Large intestine (tissue), 12 donors: Measurements from ENCODE around the gene FAM110A. TPM values are rescaled to one million over a fixed set of nuclear protein-coding genes. Genes with fewer than 3 reads are reported as not detected.
"Not testable (repeated sequence)": the region's sequence is repeated elsewhere in the genome, so short reads cannot be mapped to it uniquely, and the experiment has no call there.

Source experiments
- DNase-seq, 2 donors: peaks; one replicate each; pipeline versions ENCODE4 v3.0.0 to v3.0.0-alpha.2; 2013
- H3K27ac ChIP-seq: one replicate; pipeline ENCODE4 v1.5.1; 2013; ENCODE audit warnings: low read length
- H3K27me3 ChIP-seq: 2 replicates; pipeline ENCODE4 v1.6.1; 2013; ENCODE audit warnings: low read length; ENCODE audit not compliant: control insufficient read depth, insufficient read depth
- H3K36me3 ChIP-seq: 2 replicates; pipeline ENCODE4 v1.6.1; 2013; ENCODE audit warnings: low read length; ENCODE audit not compliant: control insufficient read depth, insufficient read depth
- H3K4me1 ChIP-seq: one replicate; pipeline ENCODE4 v1.6.1; 2013; ENCODE audit warnings: low read length; ENCODE audit not compliant: control insufficient read depth, insufficient read depth
- H3K4me3 ChIP-seq: one replicate; pipeline ENCODE4 v1.5.1; 2013; ENCODE audit warnings: low read length
- H3K9me3 ChIP-seq: one replicate; pipeline ENCODE4 v1.6.1; 2013; ENCODE audit warnings: mild to moderate bottlenecking, low read depth, low read length, moderate library complexity; ENCODE audit not compliant: control insufficient read depth
- WGBS: methylation state at CpG from one replicate; pipeline ENCODE4 v1.1.5; 2013; ENCODE audit warnings: low lambda C conversion rate; ENCODE audit not compliant: insufficient coverage; 5-methylcytosine and 5-hydroxymethylcytosine counted together
- long read RNA-seq, 11 donors: transcript quantifications; one replicate each; lab custom pipeline, GENCODE V29; 2026
- polyA plus RNA-seq: library from polyadenylated mRNA; unstranded; fragments of 120-200 nt; gene quantifications from one replicate; pipeline ENCODE4 v1.2.1, GENCODE V29; 2013

The FAM110A gene
- polyA plus RNA-seq = 7.5 TPM
- long read RNA-seq, donor 1, partial matches to known transcripts = 0 of 1 reads
- long read RNA-seq, donor 1, other reads (novel, unspliced or antisense) = 0 of 1 reads
- long read RNA-seq, donor 2, partial matches to known transcripts = 16 of 20 reads
- long read RNA-seq, donor 2, other reads (novel, unspliced or antisense) = 0 of 20 reads
- long read RNA-seq, donor 3, transcript FAM110A-204 (2 exons, 1,809 nt) = major isoform, 6 of 9 reads
- long read RNA-seq, donor 3, partial matches to known transcripts = 0 of 9 reads
- long read RNA-seq, donor 3, other reads (novel, unspliced or antisense) = 0 of 9 reads
- long read RNA-seq, donor 4, partial matches to known transcripts = 0 of 1 reads
- long read RNA-seq, donor 4, other reads (novel, unspliced or antisense) = 0 of 1 reads
- long read RNA-seq, donor 5 = 0 reads
- long read RNA-seq, donor 6, partial matches to known transcripts = 0 of 4 reads
- long read RNA-seq, donor 6, other reads (novel, unspliced or antisense) = 0 of 4 reads
- long read RNA-seq, donor 7 = 0 reads
- long read RNA-seq, donor 8, transcript FAM110A-204 (2 exons, 1,809 nt) = major isoform, 5 of 6 reads
- long read RNA-seq, donor 8, partial matches to known transcripts = 0 of 6 reads
- long read RNA-seq, donor 8, other reads (novel, unspliced or antisense) = 0 of 6 reads
- long read RNA-seq, donor 9, partial matches to known transcripts = 0 of 2 reads
- long read RNA-seq, donor 9, other reads (novel, unspliced or antisense) = 0 of 2 reads
- long read RNA-seq, donor 10, partial matches to known transcripts = 11 of 15 reads
- long read RNA-seq, donor 10, other reads (novel, unspliced or antisense) = 0 of 15 reads
- long read RNA-seq, donor 11 = 0 reads

GRCh38 chr20:833450-834150 lies at the start of gene FAM110A:
FAM110A (plus strand) TSS chr20:833715; CDS start chr20:844805, 11,090 bp downstream.
- Histone ChIP-seq H3K36me3 (no peaks in the 10 kb centered on the region), H3K27ac (peak within 1 kb of the TSS; percentile 48), H3K9me3 (no peaks in the 10 kb centered on the region), H3K4me3 (peak within 1 kb of the TSS; percentile 86), H3K27me3 (no peaks in the 10 kb centered on the region), H3K4me1 (peaks cover 9% of the 10 kb centered on the region)
- DNase-seq = peak; percentile 92 to 96
- WGBS = no CpG with 5 or more reads among the region's 64 CpGs

DNA sequence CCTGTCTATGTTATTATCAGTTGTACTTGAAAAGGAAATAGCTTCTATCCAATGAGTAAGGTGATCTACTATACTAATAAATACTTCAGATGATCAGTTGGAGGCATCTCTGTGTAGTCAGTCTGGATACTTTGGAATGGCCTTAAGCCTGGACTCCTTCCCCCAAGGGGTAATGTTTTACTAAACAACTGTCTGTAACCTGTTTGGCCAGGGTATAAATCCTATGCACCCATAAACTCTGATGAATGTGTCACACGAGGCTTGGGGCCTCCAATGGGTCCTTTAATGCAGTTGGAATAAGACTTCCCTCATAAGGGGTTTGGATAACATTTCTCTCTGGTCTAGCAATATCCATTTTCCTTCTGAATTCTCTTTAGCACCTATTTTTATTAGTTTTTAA lies 45.7 kb upstream of the FAM110A start:
- no CpG with 5 or more reads among the region's 1 CpG for WGBS

GRCh38 chr20:791056-791455 lies 42.5 kb upstream of the FAM110A start:
- no CpG with 5 or more reads among the region's 2 CpGs for WGBS
- peaks cover 17% of the 10 kb centered on the region for H3K9me3 ChIP-seq
- H3K4me1 ChIP-seq = peaks cover 12% of the 10 kb centered on the region
- no peaks in the 10 kb centered on the region for H3K27me3 ChIP-seq
- no peaks in the 10 kb centered on the region for H3K36me3 ChIP-seq
- H3K4me3 ChIP-seq = no peak overlapping the region
- no peak overlapping the region for H3K27ac ChIP-seq
- no peak for DNase-seq

More for the DNA sequence above, 45.7 kb upstream of the FAM110A start:
- DNase-seq = peak; percentile 85 to 92
- H3K9me3 ChIP-seq = peaks cover 17% of the 10 kb centered on the region
- peaks cover 7% of the 10 kb centered on the region for H3K4me1 ChIP-seq
- H3K36me3 ChIP-seq = no peaks in the 10 kb centered on the region
- no peak overlapping the region for H3K4me3 ChIP-seq
- peak overlapping the region; percentile 46 for H3K27ac ChIP-seq
- H3K27me3 ChIP-seq = no peaks in the 10 kb centered on the region

DNA sequence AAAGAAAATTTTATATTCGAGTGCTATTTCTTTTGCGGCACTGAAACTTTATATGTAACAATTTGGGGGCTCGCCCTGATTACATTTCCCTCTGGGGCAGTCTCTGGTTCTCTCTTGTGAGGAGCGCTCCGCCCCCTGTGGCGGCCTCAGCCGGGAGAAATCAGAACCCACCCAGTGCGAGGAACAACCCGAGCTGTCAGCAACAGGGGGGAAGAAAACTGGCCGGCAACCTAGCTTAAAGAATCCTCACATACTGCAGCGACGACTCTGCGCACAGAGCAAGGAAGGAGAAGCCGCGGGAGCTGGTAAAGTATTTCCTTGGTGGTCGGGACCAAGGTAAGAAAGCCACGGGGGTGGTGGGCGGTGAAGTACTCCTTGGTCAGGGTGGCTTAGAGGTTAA lies 41.3 kb upstream of the FAM110A start:
- Histone ChIP-seq H3K27ac (no peak overlapping the region), H3K9me3 (peaks cover 18% of the 10 kb centered on the region), H3K27me3 (no peaks in the 10 kb centered on the region), H3K4me1 (peaks cover 18% of the 10 kb centered on the region), H3K4me3 (no peak overlapping the region), H3K36me3 (no peaks in the 10 kb centered on the region)
- DNase-seq = no peak
- WGBS = no CpG with 5 or more reads among the region's 18 CpGs

DNA sequence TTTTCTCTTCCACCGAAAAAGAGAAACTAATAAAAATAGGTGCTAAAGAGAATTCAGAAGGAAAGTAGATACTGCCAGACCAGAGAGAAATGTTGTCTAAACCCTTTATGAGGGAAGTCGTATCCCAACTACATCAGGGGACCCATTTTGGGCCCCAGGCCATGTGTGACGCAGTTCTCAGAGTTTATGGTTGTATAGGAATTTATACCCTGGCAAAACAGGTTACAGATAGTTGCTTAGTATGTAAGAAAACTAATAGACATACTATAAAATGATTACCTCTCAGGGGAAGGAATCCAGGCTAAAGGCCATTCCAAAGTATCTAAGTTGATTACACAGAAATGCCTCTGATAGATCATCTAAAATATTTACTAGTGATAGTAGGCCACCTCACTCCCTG lies 36.6 kb upstream of the FAM110A start:
- Histone ChIP-seq H3K4me3 (no peak overlapping the region), H3K36me3 (no peaks in the 10 kb centered on the region), H3K27ac (peak overlapping the region; percentile 86), H3K9me3 (peaks cover 10% of the 10 kb centered on the region), H3K4me1 (peaks cover 25% of the 10 kb centered on the region), H3K27me3 (no peaks in the 10 kb centered on the region)
- DNase-seq = peak; percentile 72 to 87
- WGBS = no CpG with 5 or more reads among the region's 3 CpGs

DNA sequence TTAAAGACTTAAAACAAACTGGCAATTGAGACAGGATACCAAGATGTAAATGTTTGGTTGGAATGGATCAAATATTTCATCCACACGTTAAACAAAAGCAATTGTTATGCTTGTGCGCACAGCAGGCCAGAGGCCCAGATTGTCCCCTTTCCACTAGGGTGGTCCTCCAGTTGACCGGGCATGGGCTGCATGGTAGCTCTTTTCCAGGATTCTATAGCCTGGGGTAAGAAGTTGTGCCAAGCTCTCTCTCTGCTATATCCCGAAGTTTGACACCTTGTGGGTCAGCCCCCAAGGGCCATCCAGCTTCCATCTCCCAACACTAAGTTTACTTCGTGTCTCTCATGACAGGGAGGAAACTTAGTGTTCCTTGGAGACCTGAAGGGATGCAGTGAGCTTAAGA lies 34.8 kb upstream of the FAM110A start:
- WGBS = no CpG with 5 or more reads among the region's 5 CpGs
- H3K9me3 ChIP-seq, H3K36me3 ChIP-seq, DNase-seq, H3K4me3 ChIP-seq, H3K27ac ChIP-seq, H3K27me3 ChIP-seq: not testable (repeated sequence)
- peaks cover 25% of the 10 kb centered on the region for H3K4me1 ChIP-seq

DNA sequence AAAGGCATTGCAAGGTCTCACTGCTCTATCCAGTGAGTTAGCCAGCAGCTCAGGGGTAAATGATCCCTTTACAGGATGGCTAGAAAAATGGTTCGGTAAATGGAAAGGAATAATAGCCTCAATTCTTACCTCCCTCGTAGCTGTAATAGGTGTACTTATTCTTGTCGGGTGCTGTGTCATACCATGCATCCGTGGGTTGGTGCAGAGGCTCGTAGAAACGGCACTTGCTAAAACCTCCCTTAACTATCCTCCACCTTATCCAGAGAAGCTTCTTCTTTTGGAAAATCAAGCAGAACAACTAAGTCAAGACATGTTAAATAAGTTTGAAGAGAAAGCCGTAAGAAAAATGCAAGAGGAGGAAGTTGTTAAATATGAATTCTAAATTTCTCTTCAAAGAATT lies 33.5 kb upstream of the FAM110A start:
- H3K36me3 ChIP-seq, H3K9me3 ChIP-seq, DNase-seq, H3K4me3 ChIP-seq, H3K27me3 ChIP-seq, H3K27ac ChIP-seq: not testable (repeated sequence)
- H3K4me1 ChIP-seq = peaks cover 25% of the 10 kb centered on the region
- WGBS = no CpG with 5 or more reads among the region's 7 CpGs

- H3K36me3 ChIP-seq = no peaks in the 10 kb centered on the region
- H3K4me3 ChIP-seq = no peak overlapping the region
- no CpG with 5 or more reads among the region's 3 CpGs for WGBS
- H3K27ac ChIP-seq = no peak overlapping the region
- peaks cover 7% of the 10 kb centered on the region for H3K9me3 ChIP-seq
- no peak for DNase-seq
- no peaks in the 10 kb centered on the region for H3K27me3 ChIP-seq
- peaks cover 14% of the 10 kb centered on the region for H3K4me1 ChIP-seq
These were observed 31.8 kb upstream of the FAM110A start for GRCh38 chr20:801678-802077.

DNA sequence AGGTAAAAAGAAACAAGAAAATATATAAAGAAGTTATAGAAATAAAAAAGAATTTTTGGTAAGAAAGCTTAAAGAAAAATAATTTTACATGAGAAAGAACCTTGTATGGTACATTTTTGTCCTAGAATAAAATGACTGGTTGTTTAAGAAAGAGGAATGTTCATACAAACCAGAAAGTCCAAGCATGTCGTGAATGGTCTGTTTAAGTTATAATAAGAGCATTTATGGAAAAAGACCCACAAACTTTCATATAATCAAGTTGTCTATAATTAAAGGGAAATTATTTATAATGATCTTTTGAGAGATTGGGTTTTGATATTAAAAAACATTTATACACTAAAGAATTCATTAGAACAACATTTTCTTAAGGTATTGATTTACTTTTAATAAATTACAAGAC lies 27.8 kb upstream of the FAM110A start:
- WGBS = no CpG with 5 or more reads among the region's 1 CpG
- Histone ChIP-seq H3K4me1 (no peaks in the 10 kb centered on the region), H3K27me3 (no peaks in the 10 kb centered on the region), H3K36me3 (no peaks in the 10 kb centered on the region), H3K9me3 (peaks cover 7% of the 10 kb centered on the region), H3K4me3 (no peak overlapping the region), H3K27ac (no peak overlapping the region)
- DNase-seq = no peak

DNA sequence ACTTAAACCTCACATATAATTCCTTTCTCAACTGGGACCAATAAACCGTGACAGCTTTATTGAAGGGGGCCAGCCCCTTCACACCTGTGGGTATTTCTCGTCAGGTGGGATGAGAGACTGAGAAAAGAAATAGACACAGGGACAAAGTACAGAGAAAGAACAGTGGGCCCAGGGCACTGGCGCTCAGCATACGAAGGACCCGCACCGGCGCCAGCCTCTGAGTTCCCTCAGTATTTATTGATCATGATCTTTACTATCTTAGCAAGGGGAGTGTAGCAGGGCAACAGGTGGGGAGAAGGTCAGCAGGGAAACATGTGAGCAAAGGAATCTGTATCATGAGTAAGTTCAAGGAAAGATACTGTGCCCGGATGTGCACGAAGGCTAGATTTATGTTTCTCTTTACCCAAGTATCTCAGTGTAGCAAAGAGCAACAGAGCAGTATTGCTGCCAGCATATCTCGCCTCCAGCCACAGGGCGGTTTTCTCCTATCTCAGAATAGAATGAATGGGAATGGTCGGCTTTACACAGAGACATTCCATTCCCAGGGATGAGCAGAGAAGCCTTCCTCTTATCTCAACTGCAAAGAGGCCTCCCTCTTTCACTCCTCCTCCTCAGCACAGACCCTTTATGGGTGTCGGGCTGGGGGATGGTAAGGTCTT lies 21.6 kb upstream of the FAM110A start:
- H3K27me3 ChIP-seq, H3K36me3 ChIP-seq, H3K4me3 ChIP-seq, H3K9me3 ChIP-seq: not testable (repeated sequence)
- WGBS = no CpG with 5 or more reads among the region's 13 CpGs
- H3K4me1 ChIP-seq = peaks cover 12% of the 10 kb centered on the region
- H3K27ac ChIP-seq = peak overlapping the region; percentile 83
- peak; percentile 37 to 79 for DNase-seq
